NK-92 treated with Interleukin-12 subunit alpha and Interleukin-12 subunit beta, amount 100 ng/mL, for 24 hours (cell line): ENCODE measurements around the gene IRGM.
"Not testable (repeated sequence)": the region's sequence is repeated elsewhere in the genome, so short reads cannot be mapped to it uniquely, and the experiment has no call there.

Source experiments
- DNase-seq: peaks from one replicate; lab custom pipeline; 2025; lab: John Stamatoyannopoulos, UW

IRGM gene, protein sequence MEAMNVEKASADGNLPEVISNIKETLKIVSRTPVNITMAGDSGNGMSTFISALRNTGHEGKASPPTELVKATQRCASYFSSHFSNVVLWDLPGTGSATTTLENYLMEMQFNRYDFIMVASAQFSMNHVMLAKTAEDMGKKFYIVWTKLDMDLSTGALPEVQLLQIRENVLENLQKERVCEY

DNA sequence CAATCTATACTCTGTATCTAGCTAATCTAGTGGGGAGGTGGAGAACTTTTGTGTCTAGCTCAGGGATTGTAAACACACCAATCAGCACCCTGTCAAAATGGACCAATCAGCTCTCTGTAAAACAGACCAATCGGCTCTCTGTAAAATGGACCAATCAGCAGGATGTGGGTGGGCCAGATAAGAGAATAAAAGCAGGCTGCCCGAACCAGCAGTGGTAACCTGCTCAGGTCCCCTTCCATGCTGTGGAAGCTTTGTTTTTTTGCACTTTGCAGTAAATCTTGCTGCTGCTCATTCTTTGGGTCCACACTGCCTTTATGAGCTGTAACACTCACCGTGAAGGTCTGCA, at the start of gene IRGM:
Gene IRGM, plus strand, starts transcription at position 214 of the 346 bp plus-strand sequence. CDS start 1,603 bp downstream, outside the sequence.
- not testable (repeated sequence) for DNase-seq

DNA sequence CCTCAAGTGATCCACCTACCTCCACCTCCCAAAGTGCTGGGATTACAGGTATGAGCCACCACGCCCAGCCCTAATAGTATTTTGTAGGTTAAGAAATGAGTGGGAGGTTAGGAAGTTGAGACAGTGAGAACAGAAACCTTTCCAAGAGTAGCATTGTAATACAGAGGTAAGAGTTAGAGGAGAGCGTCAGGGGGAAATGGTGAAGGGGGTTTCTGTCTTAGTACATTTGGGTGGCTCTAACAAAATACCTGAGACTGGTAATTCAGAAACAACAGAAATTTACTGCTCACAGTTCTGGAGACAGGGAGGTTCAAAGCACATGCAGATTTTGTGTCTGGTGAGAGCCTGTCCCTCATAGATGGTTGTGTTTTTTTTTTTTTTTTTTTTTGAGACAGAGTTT, 48.9 kb upstream of the IRGM start:
- DNase-seq = no peak

DNA sequence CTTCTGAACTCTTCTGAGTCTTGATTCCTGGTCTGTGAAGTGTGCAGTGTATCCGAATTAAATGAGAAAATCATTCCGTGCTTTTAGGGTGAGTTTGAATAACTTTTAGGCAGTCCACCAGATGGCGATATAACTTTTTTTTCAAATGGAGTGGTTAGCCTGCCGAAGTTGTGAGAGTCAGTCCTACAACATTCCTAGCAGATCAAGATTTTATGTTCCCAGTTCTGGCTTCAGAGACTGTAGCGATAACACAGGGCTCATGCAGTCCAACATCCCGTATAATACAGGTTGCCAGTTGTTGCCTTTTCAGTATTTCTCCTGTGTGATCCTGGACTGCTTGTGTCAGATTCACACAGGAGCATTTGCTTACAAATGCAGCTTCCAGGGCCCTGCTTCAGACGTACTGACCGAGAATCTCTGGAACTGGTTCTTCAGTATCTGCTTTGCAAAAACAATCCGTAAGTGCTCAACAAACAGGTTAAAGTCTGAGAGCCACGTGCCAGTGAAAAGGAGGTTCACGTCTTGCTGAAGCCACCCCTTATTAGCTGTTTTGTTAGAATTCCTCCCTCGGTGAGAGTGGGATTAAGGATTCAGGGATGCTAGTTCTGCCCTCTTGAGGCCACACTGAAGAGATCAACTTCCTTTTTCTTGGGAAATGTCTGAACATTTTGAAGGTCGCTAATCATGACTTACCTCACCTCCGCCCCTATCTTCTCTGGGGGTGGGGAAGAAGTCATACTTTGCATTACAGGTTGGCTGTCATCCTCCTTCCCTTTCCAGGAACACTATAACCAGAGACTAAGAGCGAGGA, 45.0 kb upstream of the IRGM start:
- DNase-seq = no peak

DNA sequence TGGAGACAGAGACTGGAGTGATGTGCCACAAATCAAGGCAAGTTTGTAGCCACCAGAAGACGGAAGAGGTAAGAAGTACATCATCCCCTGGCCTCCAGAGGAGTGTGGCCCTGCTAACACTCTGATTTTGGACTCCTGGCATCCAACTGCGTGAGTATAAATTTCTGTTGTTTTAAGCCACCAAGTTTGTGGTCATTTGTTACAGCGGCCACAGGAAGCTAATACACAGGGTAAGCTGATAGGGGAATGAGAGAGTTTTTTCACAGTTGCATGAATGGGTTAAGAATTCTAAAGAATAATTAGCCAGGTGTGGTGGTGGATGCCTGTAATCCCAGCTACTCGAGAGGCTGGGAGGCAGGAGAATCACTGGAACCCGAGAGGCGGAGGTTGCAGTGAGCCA, 41.9 kb upstream of the IRGM start:
- no peak for DNase-seq

DNA sequence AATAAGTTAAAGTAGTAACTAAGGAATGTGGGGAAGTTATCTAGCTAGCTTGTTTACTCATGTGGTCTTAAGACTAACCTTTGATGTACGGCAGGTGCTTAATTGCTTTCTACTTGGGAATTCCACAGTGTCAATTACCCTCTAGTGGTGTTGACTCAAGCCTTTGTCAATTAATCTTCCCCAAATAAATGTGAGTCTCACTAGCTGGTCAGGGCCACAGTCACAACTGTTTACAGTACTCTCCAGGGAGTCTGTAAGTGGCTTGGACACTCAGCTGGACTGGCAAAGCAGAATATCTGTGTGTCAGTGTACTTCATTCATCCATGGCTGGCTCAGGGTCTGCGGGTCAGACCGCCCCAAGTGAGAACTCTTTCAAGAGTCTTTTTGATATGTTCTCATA, 37.0 kb upstream of the IRGM start:
- no peak for DNase-seq

DNA sequence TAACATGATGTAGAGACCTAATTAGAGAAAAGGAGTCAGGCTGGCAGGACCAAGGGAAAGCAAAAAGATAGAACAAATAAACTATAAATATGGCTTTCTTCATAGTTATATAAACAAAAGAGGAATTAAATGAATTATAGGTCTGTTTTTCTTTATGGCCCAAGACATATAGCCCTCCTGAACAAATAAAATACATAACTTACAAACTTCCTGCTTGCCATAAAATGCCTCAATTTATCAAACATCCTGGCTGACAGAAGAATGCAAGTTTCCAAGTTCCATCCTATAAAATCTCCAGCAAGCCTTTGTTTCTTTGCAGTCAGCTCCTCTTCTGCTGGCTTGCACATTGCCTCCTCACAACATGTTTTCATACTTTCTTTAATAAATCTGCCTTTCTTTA, 31.3 kb upstream of the IRGM start:
- no peak for DNase-seq

DNA sequence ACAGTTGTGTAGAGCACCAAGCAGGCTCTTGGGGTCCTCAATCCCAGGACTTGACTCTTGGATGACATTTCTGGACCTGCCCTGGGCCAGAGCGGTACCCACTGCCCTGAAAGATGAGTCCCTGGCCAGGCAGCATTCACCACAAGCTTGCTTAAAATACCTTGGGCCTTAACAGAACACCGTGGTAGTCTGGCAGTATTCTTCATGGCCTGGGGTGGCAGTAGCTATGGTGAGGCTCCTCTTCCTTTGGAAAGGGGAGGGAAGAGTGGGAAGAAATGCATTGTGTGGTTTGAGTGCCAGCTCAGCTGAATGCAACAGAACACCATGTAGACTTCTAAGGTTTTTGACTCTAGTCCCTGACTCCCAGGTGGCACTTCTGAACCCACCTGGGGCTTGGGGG, 29.4 kb upstream of the IRGM start:
- DNase-seq = no peak

DNA sequence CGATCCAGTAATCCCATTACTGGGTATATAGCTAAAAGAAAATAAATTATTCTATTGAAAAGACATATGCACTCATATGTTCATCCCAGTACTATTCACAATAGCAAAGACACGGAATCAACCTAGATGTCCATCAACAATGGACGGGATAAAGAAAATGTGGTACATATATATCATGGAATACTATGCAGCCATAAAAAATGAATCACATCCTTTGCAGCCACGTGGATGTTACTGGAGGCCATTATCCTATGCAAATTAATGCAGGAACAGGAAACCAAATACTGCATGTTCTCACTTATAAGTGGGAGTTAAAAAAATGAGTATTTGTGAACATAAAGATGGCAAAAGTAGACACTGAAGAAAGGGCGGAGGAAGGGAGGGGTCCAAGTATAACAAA, 16.6 kb upstream of the IRGM start:
- DNase-seq = no peak

DNA sequence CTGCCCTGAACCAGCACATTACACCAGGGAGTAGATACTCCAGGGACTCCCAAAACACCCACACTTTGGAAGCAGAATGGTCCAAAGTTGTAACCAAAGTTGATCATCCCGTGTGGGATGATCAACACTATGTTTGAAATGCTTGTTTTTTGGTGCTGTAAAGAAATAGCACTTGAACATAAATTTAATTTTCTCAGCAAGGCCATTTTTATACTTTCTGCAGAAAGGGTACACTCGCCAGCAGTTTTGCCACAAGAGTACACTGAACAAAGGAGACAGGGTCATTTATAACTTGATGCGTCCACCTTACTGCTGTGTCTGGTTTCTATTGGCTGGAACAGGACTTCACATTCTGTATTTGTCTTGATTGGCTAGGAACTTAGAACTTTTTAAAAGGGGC, 14.5 kb upstream of the IRGM start:
- not testable (repeated sequence) for DNase-seq

DNA sequence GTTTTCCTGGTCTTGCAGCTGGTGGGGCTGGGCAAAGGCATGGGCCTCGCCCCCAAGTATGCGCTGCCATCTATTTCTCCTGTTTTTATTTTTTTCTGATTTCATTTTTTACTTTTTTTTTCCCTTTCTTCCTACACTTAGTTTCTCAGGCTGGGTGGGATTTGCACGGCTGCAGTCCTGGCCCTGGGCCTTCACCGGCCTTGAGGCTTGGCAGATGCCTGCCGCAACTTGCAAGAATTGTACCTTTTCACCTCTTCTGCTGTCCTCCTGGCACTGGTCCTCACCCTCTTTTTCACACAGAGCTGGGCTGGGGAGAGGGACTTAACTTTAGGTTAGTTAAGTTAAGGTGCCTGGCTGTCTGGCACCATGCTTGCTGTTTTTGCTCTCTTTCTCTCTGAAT, 10.3 kb upstream of the IRGM start:
- no peak for DNase-seq

DNA sequence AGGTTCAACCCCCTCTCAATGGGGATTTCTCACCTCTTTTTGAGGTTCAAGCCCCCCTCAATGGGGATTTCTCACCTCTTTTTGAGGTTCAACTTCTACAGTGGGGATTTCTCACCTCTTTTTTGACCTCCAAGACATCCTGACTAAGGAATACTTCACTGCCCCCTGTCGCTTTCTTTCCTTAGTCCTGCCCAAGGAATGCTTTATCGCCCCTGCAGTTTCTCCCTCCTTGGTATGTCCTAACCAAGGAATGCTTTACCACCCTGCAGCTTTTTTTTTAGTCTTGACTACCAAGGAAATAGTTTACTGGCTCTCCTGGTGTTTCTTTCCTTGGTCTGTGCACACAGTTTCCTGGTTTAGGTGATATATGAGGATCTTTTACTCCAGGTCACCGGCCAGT, 9.6 kb upstream of the IRGM start:
- no peak for DNase-seq

DNA sequence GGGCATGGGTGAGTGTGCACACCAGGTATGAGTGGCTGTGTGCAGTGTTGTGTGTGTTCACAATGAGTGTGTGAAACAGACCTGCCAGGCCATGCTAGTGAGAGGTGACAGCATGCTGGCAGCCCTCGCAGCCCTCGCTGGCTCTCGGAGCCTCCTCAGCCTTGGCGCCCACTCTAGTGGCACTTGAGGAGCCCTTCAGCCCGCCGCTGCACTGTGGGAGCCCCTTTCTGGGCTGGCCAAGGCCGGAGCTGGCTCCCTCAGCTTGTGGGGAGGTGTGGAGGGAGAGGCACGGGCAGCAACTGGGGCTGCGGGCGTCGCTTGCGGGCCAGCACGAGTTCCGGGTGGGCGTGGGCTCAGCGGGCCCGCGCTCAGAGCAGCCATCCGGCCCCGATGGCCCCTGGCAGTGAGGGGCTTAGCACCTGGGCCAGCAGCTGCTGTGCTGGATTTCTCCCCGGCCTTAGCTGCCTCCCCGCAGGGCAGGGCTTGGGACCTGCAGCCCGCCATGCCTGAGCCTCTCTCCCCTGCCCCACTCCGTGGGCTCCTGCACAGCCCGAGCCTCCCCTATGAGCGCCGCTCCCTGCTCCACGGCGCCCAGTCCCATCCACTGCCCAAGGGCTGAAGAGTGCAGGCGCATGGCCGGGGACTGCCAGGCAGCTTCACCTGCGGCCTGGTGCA, 999 bp upstream of the IRGM start:
- DNase-seq = not testable (repeated sequence)

DNA sequence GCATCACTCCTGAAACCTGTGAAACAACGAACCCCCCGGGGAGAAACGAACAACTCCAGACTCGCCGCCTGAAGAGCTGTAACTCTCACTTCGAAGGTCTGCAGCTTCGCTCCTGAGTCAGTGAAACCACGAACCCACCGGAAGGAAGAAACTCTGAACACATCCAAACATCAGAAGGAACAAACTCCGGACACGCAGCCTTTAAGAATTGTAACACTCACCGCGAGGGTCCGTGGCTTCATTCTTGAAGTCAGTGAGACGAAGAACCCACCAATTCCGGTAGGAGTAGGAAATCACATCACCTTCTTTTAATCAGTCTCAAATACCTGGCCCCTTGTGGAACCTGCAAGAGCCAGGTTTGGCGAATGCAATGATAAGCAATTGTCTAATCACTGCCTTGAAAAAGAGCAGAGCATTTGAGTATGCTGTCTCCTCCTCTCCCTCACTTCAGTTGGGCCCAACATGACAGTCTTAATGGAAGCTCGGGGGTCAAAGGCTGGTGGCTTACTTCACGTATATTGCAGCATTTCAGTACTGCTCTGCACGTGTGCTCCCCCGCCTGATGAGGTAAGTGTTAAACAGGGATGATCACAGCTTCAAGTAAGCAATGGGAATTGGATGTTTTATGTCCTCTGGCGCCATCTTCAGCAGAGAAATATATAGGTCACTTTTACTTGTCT, 473 bp downstream of the IRGM start:
- peak; percentile 44 for DNase-seq

DNA sequence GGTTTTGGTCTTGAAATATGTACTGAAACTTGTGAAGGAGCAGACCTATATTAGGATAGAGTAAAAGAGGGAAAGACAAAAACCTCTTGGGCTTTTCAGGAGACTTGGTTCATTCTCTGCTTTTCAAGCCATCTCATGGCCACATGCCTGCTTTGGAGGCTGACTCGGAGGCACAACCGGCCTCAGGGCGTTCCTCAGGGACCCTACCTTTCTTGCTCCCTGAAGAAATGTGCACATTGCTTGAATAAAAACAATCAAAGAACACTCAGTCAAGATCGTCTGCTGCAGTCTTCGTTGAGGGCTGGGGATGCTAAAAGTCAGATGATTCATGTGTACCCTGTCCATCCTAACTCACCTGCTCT, 994 bp downstream of the IRGM start:
- no peak for DNase-seq

DNA sequence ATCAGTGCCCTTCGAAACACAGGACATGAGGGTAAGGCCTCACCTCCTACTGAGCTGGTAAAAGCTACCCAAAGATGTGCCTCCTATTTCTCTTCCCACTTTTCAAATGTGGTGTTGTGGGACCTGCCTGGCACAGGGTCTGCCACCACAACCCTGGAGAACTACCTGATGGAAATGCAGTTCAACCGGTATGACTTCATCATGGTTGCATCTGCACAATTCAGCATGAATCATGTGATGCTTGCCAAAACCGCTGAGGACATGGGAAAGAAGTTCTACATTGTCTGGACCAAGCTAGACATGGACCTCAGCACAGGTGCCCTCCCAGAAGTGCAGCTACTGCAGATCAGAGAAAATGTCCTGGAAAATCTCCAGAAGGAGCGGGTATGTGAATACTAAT, 1.9 kb downstream of the IRGM start:
- DNase-seq = no peak

DNA sequence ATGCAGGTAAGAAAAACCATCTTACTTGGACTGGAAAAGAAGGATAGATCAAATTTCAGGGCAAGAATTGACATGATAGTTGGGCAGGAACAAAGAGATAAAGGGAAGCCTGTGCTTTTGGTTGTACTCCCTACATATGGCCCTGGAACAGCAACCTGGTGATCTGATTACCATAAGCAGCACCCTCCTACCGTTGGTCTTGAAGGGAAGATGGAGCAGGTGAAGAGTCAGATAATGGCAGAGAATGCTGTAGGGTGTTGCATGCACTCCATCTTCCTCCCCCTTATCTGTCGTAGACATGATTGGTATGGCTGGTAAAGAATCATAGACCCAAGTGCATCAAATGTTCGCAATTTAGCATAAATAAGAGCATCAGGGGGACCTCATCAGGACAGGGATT, 4.7 kb downstream of the IRGM start:
- DNase-seq = no peak

DNA sequence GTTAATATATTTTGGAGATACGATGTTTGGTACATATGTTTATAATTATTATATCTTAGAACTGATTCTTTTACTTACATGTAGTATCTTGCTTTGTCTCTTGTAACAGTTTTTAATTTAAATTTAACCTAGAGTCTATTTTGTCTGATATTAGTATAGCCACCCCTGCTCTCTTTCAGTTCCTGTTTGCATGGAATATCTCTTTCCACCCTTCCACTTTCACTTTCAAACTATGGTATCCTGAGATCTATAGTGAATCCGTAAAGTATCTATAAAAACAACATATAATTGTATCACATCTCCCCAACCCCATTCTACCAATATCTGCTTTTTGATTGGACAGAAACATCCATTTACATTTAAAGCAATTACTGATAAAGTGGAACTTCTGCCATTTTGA, 7.2 kb downstream of the IRGM start:
- DNase-seq = no peak

DNA sequence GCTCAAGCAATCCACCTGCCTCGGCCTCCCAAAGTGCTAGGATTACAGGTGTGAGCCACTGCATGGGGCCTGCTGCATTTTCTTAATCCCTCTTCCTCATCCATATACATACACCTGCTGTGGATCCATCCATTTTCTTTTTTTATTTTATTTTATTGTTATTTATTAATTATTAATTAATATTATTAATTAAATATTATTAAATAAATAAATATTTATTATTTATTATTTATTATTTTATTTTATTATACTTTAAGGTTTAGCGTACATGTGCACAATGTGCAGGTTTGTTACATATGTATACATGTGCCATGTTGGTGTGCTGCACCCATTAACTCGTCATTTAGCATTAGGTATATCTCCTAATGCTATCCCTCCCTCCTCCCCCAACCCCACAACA, 10.4 kb downstream of the IRGM start:
- not testable (repeated sequence) for DNase-seq

DNA sequence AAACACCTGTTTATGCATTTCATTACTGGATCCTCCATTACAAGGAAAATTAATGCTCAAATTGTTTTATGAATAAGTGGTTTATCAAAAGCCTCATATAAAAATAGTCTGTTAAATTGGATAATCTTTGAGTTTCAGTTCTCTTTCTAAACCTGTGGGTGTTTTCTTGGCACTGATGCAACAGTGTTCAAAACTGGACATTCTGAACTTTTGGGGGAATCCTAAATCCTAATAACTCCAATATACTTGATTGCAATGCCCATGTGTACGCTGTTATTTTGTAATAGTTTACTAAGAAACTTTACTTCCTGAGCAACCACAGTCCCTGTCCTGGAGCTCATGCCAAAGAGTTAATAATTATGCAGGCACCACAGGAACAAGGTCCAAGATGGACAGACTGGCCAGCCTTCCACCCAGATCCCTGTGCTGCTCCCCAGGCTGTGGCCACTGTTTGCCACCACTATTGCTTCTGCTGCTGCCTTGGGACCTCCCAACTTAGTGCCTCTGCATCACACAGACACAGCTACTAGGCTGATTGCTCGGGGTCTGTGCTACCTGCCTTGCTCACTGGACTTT, 14.0 kb downstream of the IRGM start:
- no peak for DNase-seq

DNA sequence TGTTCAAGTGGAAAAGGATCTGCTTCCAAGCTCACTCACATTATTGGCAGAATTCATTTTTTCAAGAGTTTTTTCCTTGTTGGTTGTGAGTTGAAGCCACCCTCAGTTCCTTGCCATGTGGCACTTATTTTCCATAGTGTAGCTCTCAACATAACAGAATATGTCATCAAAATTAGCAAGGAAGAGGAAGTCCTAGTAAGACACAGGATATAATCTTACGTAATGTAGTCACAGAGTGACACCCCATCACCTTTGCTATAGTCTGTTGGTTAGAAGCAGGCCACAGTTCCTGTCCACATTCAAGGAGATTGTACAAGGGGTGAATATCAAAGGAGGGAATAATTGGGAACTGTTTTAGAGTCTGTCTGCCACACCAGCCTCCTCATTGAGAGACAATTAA, 15.7 kb downstream of the IRGM start:
- no peak for DNase-seq

DNA sequence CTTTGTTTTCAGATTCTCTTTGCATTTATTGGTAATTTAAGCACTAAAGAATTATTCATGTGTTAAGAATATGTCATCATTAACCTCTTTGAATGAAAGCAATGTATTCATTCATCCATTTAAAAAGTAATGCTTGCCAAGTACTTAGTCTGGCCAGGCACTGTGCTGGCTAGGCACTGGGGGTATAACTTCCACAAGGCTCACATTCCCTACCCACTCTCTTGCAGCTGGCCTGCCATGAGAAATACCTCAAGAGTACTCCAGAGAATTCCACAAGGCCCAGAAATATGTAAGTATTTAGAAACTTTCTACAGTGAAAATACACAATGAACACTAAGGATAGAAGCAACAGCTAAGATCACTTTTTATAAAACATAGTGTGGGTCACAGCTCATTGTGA, 33.0 kb downstream of the IRGM start:
- no peak for DNase-seq
